Measurements from ENCODE around the gene STK32B.

Gene STK32B

GRCh38 chr4:5217421-5217820 lies 166.1 kb downstream of the STK32B start:
- Histone ChIP-seq H3K27me3 (ENCODE audit: insufficient read depth, low read length, poor library complexity, severe bottlenecking) (no peaks in the 10 kb centered on the region), H4K20me1 (ENCODE audit: insufficient read depth, low read length, poor library complexity, severe bottlenecking) (no peaks in the 10 kb centered on the region), H3K79me2 (ENCODE audit: insufficient read depth, low read length) (no peaks in the 10 kb centered on the region), H3K36me3 (ENCODE audit: insufficient read depth, low read length) (no peaks in the 10 kb centered on the region), H3K9me2 (replicated peaks; ENCODE audit: low read depth, low read length) (no peaks in the 10 kb centered on the region), H3K4me2 (ENCODE audit: low read depth, low read length, poor library complexity, severe bottlenecking) (no peak overlapping the region), H3K4me1 (ENCODE audit: insufficient read depth, low read length, poor library complexity, severe bottlenecking) (no peaks in the 10 kb centered on the region), H3F3A (ENCODE audit: low read depth) (no peaks in the 10 kb centered on the region), H3K9me3 (ENCODE audit: insufficient read depth, low read depth, low read length) (0 out of 2 replicates have a peak, but pooled peaks cover 4% of the 10 kb centered on the region), H2AFZ (ENCODE audit: low read length) (no peak overlapping the region), H3K9ac (ENCODE audit: low read depth, low read length, poor library complexity, severe bottlenecking) (no peak overlapping the region), H3K4me3 (ENCODE audit: low read length, poor library complexity, severe bottlenecking) (no peak overlapping the region)
- TF ChIP-seq CTCF (conservative IDR thresholded peaks at IDR 0.05; ENCODE audit: low read length) (no peak), EZH2phosphoT487 (IDR thresholded peaks at IDR 0.05; ENCODE audit: borderline replicate concordance) (no peak)

GRCh38 chr4:5218376-5219069 lies 167.2 kb downstream of the STK32B start:
- Histone ChIP-seq H3K9ac (ENCODE audit: low read depth, low read length, poor library complexity, severe bottlenecking) (no peak overlapping the region), H3K27me3 (ENCODE audit: insufficient read depth, low read length, poor library complexity, severe bottlenecking) (no peaks in the 10 kb centered on the region), H3K4me3 (ENCODE audit: low read length, poor library complexity, severe bottlenecking) (no peak overlapping the region), H2AFZ (ENCODE audit: low read length) (no peak overlapping the region), H3K79me2 (ENCODE audit: insufficient read depth, low read length) (no peaks in the 10 kb centered on the region), H4K20me1 (ENCODE audit: insufficient read depth, low read length, poor library complexity, severe bottlenecking) (no peaks in the 10 kb centered on the region), H3K9me3 (ENCODE audit: insufficient read depth, low read depth, low read length) (0 out of 2 replicates have a peak, but pooled peaks cover 4% of the 10 kb centered on the region), H3F3A (ENCODE audit: low read depth) (no peaks in the 10 kb centered on the region), H3K36me3 (ENCODE audit: insufficient read depth, low read length) (no peaks in the 10 kb centered on the region), H3K4me2 (ENCODE audit: low read depth, low read length, poor library complexity, severe bottlenecking) (no peak overlapping the region), H3K9me2 (replicated peaks; ENCODE audit: low read depth, low read length) (no peaks in the 10 kb centered on the region), H3K4me1 (ENCODE audit: insufficient read depth, low read length, poor library complexity, severe bottlenecking) (no peaks in the 10 kb centered on the region)
- TF ChIP-seq EZH2phosphoT487 (IDR thresholded peaks at IDR 0.05; ENCODE audit: borderline replicate concordance) (no peak), CTCF (conservative IDR thresholded peaks at IDR 0.05; ENCODE audit: low read length) (no peak)

GRCh38 chr4:5220028-5220427 lies 168.7 kb downstream of the STK32B start:
- Histone ChIP-seq H3K9ac (ENCODE audit: low read depth, low read length, poor library complexity, severe bottlenecking) (no peak overlapping the region), H2AFZ (ENCODE audit: low read length) (no peak overlapping the region), H3K9me3 (ENCODE audit: insufficient read depth, low read depth, low read length) (0 out of 2 replicates have a peak, but pooled peaks cover 4% of the 10 kb centered on the region), H3F3A (ENCODE audit: low read depth) (no peaks in the 10 kb centered on the region), H3K27me3 (ENCODE audit: insufficient read depth, low read length, poor library complexity, severe bottlenecking) (no peaks in the 10 kb centered on the region), H3K4me1 (ENCODE audit: insufficient read depth, low read length, poor library complexity, severe bottlenecking) (no peaks in the 10 kb centered on the region), H3K9me2 (replicated peaks; ENCODE audit: low read depth, low read length) (no peaks in the 10 kb centered on the region), H3K4me3 (ENCODE audit: low read length, poor library complexity, severe bottlenecking) (no peak overlapping the region), H4K20me1 (ENCODE audit: insufficient read depth, low read length, poor library complexity, severe bottlenecking) (no peaks in the 10 kb centered on the region), H3K79me2 (ENCODE audit: insufficient read depth, low read length) (no peaks in the 10 kb centered on the region), H3K4me2 (ENCODE audit: low read depth, low read length, poor library complexity, severe bottlenecking) (no peak overlapping the region), H3K36me3 (ENCODE audit: insufficient read depth, low read length) (no peaks in the 10 kb centered on the region)
- TF ChIP-seq EZH2phosphoT487 (IDR thresholded peaks at IDR 0.05; ENCODE audit: borderline replicate concordance): no peak
- TF ChIP-seq CTCF (conservative IDR thresholded peaks at IDR 0.05; ENCODE audit: low read length): no peak

All from Loucy (cell line).